Lower lobe of right lung (tissue), 2 donors: ENCODE data around the gene GCH1. TPM values are rescaled to one million over a fixed set of nuclear protein-coding genes. Genes with fewer than 3 reads are reported as not detected.

Experiments
- ATAC-seq, 2 donors: fragments of 200-7000 bp; cut with Tn5 transposase; one replicate each; pipeline ENCODE4 v1.9.1; 2020 to 2022; ENCODE audit warnings: mild to moderate bottlenecking in 2 of 2, moderate library complexity in 2 of 2
- DNase-seq: peaks from one replicate; pipeline ENCODE4 v3.0.0-alpha.2; 2020
- H3K27ac ChIP-seq: fragments of 200-600 bp; one replicate; pipeline ENCODE4 v1.8.0; 2022
- H3K27me3 ChIP-seq: fragments of 200-600 bp; one replicate; pipeline ENCODE4 v1.8.0; 2022; ENCODE audit warnings: low read depth
- H3K36me3 ChIP-seq: fragments of 200-600 bp; one replicate; pipeline ENCODE4 v1.8.0; 2022; ENCODE audit warnings: mild to moderate bottlenecking
- H3K4me1 ChIP-seq: fragments of 200-600 bp; one replicate; pipeline ENCODE4 v1.8.0; 2022
- H3K4me3 ChIP-seq: fragments of 200-600 bp; one replicate; pipeline ENCODE4 v1.8.0; 2022; ENCODE audit warnings: mild to moderate bottlenecking
- H3K9me3 ChIP-seq: fragments of 200-600 bp; one replicate; pipeline ENCODE4 v1.8.0; 2022
- intact Hi-C: fragments of 100-400 bp; cut with DNase I; formaldehyde crosslinking; loops from one replicate; pipeline ENCODE4 v1.11.0; 2022
- total RNA-seq: library from RNA; stranded (reverse); fragmentation: NEBNext Ultra II Directional; extraction: Animal tissue kit (Norgen Biotek cat#: 25700); gene quantifications from one replicate; pipeline ENCODE4 v1.2.1, GENCODE V29; 2021
- TF ChIP-seq, protein P1 (sequence below): fragments of 200-600 bp; IDR thresholded peaks from one replicate; pipeline ENCODE4 v1.8.0; 2022; ENCODE audit warnings: antibody characterized with exemption, mild to moderate bottlenecking
- donor health status: DM: no; HTN: yes; CAD: no; lungs with severe emphysema.

GCH1 gene
- total RNA-seq, 1 donor from 2014 or later, result 12.7 TPM

DNA sequence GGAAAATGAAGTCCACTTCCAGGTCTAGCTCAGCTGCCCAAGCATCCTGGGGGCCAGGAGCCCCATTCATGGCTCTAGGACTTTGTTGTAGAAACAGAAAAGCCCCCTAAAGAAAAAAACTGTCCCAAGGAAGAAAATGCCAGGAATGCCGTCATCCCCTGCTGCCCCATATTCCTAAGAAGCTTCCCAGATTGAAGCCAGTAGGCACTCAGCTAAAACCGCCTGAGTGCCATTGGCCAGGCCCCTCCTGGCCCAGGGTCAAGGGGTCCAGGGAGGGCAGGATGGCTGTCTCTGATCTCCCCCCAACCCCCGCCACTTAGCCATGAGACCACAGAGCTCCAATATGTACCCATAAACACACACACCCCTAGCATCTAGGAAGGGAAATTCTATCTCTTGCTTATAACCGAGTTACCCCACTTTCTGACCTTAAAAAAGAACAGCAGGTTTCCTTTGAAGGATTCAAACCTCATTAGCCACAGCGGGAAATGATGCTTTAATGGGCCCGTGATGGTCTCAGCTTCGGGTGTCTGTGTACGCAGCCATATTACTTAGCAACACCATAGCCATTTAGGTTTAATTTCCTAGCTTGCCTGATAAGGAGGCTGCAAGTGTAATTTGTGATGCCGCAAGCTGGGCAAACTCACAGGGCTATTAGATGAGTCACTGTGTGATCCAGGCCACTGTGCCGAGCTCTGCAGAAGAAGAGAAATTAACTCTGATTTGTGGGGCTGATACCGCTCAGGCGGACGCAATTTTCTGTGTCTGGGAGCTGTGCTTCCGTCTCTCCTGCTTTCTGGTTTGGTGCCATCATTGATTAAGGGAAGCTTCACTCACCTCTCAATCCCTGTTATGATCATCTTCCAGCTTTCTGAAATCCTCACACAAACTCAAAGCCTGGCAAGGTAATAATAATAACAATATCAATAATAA is 84.2 kb downstream of the GCH1 start:
- DNase-seq (no peak), ATAC-seq (no peak)
- Histone ChIP-seq H3K27ac (no peak overlapping the region), H3K27me3 (no peaks in the 10 kb centered on the region), H3K4me1 (no peaks in the 10 kb centered on the region), H3K4me3 (no peak overlapping the region), H3K36me3 (no peaks in the 10 kb centered on the region), H3K9me3 (no peaks in the 10 kb centered on the region)
- TF ChIP-seq, protein P1, sequence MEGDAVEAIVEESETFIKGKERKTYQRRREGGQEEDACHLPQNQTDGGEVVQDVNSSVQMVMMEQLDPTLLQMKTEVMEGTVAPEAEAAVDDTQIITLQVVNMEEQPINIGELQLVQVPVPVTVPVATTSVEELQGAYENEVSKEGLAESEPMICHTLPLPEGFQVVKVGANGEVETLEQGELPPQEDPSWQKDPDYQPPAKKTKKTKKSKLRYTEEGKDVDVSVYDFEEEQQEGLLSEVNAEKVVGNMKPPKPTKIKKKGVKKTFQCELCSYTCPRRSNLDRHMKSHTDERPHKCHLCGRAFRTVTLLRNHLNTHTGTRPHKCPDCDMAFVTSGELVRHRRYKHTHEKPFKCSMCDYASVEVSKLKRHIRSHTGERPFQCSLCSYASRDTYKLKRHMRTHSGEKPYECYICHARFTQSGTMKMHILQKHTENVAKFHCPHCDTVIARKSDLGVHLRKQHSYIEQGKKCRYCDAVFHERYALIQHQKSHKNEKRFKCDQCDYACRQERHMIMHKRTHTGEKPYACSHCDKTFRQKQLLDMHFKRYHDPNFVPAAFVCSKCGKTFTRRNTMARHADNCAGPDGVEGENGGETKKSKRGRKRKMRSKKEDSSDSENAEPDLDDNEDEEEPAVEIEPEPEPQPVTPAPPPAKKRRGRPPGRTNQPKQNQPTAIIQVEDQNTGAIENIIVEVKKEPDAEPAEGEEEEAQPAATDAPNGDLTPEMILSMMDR, result no peak
- intact Hi-C loops, result no loop called here

DNA sequence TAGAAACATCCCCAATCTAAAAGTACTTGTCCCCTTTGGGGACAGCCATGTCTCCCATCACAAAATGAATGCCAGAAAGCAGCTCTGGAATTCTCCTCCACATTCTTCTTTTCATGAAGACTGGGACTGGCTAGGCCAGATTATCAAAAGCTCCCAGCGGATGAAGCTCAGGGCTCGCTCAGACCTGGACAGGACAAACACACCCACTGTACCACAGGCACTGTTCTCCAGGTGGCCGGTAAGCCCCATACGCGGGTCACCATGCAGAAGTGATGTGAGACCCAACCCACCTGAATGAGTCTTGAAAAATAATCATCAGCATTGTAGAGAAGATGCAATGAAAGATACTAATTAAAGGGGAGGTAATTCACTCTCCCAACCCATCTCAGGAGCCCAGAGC is 85.1 kb downstream of the GCH1 start:
- Histone ChIP-seq H3K4me3 (no peak overlapping the region), H3K4me1 (no peaks in the 10 kb centered on the region), H3K36me3 (no peaks in the 10 kb centered on the region), H3K27me3 (no peaks in the 10 kb centered on the region), H3K9me3 (no peaks in the 10 kb centered on the region), H3K27ac (no peak overlapping the region)
- intact Hi-C loops, result no loop called here
- TF ChIP-seq, protein P1, result no peak
- ATAC-seq (no peak), DNase-seq (no peak)

DNA sequence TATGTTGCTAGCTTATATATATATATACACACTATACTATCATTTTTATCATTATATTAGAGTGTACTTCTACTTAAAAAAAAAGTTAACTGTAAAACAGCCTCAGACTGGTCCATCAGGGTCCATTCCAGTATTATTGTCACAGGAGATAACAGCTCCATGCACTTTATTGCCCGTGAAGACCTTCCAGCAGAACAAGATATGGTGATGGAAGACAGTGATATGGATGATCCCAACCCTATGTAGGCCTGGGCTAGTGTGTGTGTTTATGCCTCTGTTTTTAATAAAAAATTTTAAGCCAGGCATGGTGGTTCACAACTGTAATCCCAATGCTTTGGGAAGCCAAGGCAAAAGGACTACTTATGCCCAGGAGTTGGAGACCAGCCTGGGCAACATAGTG is 86.2 kb downstream of the GCH1 start:
- Histone ChIP-seq H3K36me3 (no peaks in the 10 kb centered on the region), H3K27ac (no peak overlapping the region), H3K9me3 (no peaks in the 10 kb centered on the region), H3K4me1 (no peaks in the 10 kb centered on the region), H3K4me3 (no peak overlapping the region), H3K27me3 (no peaks in the 10 kb centered on the region)
- TF ChIP-seq, protein P1, result no peak
- ATAC-seq, result no peak
- DNase-seq, result no peak
- intact Hi-C loops, result no loop called here

DNA sequence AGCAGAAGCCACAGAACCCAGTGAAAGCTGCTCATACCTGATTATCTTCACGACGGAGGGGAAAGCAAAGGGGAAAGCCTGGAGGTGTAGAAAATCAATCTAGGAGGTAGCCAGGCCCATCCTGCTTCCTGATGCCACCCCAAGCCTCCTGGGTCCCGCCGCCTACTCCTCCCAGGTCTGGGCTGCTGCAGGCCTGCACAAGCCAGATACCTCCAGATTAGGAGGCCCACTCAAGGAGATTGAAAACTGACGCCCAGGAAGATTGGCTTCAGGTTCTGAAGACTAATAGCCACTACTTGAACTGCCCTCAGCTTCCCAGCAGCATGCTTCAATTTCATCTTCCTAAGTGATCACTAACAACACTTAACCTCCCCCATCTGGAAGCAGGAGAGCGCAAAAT is 87.1 kb downstream of the GCH1 start:
- TF ChIP-seq, protein P1, result no peak
- no peaks in the 10 kb centered on the region for H3K4me1 ChIP-seq

DNA sequence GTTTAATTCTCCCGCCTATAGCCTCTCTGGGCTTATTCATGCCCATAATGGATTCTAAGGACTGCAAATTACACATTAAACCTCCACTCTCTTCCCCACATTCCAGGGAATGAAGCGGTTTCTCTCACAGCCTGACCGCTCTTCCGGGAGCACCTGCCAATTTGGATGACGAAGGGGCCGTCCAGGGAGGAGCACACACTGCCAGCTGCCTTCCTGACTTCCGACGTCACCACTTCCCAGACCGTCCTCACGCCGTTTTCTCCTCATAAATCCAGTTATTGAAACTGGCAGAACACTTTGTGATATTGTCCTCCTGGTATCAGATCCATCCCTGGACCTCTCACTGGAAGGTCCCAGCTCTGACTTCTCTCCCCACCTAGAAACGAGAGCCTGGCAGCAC is 87.6 kb downstream of the GCH1 start:
- Histone ChIP-seq H3K27ac (no peak overlapping the region), H3K4me1 (no peaks in the 10 kb centered on the region), H3K9me3 (no peaks in the 10 kb centered on the region), H3K27me3 (no peaks in the 10 kb centered on the region), H3K36me3 (no peaks in the 10 kb centered on the region), H3K4me3 (no peak overlapping the region)
- TF ChIP-seq, protein P1, result no peak
- DNase-seq (no peak), ATAC-seq (peak; percentile 60 to 61)
- intact Hi-C loops, result no loop called here

More for the DNA sequence above, 87.1 kb downstream of the GCH1 start:
- H3K4me3 ChIP-seq, result no peak overlapping the region
- intact Hi-C loops, result no loop called here
- no peaks in the 10 kb centered on the region for H3K9me3 ChIP-seq
- no peak overlapping the region for H3K27ac ChIP-seq
- H3K27me3 ChIP-seq, result no peaks in the 10 kb centered on the region
- no peaks in the 10 kb centered on the region for H3K36me3 ChIP-seq
- DNase-seq, result no peak
- peak in 1 of 2 donors; percentile 7 for ATAC-seq
